GM12864 (cell line): ENCODE results near the gene LRRC4C.

Experiments used
- DNase-seq: peaks from one replicate; pipeline ENCODE4 v3.0.0-alpha.2; 2011; ENCODE audit warnings: low read depth
- H3K4me3 ChIP-seq: 2 replicates; pipeline ENCODE4 v1.5.1; 2011; ENCODE audit warnings: mild to moderate bottlenecking, low read depth, low read length, control low read depth
- CTCF ChIP-seq: IDR thresholded peaks from 2 replicates; pipeline ENCODE4 v1.5.1; 2011; ENCODE audit warnings: low read depth, mild to moderate bottlenecking, moderate library complexity, low read length, control low read depth, inconsistent platforms; ENCODE audit errors: missing control alignments

LRRC4C gene

DNA sequence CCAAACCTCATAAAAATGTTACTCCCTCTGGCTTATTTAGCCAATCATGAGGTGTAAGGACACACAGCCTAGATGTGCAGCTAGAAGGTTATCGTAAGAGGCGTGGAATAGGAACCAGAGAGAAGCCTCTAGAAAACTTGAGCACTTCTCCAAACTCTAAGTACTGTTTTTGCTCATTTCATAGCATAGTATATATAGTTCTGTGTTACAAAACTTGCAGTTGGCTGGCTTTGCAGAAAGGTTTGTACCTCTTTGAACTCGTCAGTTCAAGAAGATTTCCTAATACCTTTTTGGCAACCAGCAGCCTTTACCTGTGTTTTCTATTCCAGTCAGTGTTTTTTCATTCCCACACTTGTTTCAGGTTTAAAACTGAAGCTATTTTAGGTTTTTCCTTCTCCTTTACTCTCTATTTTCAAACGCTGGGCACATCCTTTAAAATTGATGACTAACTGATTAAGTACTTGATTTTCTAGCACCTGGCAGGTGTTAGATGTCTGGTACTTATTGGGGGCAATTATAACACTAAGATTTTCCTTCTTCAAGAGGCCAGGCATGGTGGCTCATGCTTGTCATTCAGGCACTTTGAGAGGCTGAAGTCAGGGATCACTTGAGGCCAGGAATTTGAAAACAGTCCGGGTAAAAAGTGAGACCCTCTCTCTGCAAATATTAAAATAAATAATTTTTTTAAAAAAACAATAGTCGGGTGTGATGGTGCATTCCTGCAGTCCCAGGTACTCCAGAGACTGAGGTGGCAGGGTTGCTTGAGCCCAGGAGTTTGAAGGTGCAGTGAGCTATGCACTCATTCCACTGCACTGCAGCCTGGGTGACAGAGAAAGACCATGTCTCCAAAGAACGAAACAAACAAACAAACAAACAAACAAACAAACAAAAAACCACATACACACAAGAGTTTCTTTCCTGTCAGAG lies 125.2 kb downstream of the LRRC4C start:
- no peak for TF ChIP-seq CTCF
- no peak for DNase-seq
- H3K4me3 ChIP-seq, result no peak overlapping the region

DNA sequence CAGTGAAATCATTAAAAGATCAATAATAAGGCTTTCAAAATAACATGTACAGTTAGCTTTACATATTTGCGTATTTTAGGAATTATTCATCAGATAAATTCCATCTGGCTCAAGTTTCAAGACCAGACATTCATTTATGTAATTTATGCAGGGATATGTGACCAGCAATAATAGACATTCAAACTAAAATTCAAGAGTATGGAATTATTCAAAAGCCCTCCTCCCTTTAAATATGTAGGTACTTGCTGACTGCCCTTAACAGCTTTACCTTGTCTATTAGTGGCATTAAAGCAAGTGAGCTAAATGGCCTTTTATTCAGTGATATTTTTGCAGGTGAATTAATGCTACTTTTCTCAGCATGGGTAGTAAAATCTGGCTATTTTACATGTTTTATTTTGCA lies 126.1 kb downstream of the LRRC4C start:
- no peak for DNase-seq
- H3K4me3 ChIP-seq, result no peak overlapping the region
- TF ChIP-seq CTCF, result no peak

DNA sequence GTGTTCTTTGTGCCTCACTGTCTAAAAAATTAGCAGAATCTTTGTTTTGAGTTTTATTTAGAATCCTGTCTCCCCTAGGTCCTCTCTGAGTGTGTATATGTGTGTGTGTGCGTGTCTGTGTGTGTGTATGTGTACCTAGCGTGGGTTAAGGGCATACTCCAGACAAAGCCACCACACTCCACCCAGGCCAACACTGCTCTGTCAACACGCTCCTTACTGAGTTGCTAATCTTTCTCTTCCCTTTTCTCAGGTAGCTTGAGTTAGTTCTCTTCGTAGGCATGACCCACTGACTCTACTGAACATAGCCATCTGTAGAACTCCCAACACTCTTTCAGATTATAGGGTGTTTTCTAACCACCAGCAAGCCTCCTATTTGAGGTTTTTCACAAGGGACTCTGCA lies 131.1 kb downstream of the LRRC4C start:
- no peak for TF ChIP-seq CTCF

GRCh38 chr11:41323446-41323845 lies 136.0 kb downstream of the LRRC4C start:
- H3K4me3 ChIP-seq, result no peak overlapping the region
- no peak for TF ChIP-seq CTCF
- DNase-seq, result no peak

More for the DNA sequence above, 131.1 kb downstream of the LRRC4C start:
- H3K4me3 ChIP-seq, result no peak overlapping the region
- no peak for DNase-seq

- TF ChIP-seq CTCF, result no peak
- no peak overlapping the region for H3K4me3 ChIP-seq
- no peak for DNase-seq
Measured at GRCh38 chr11:41320653-41321052, 138.8 kb downstream of the LRRC4C start.

GRCh38 chr11:41320238-41320637 lies 139.2 kb downstream of the LRRC4C start:
- no peak for TF ChIP-seq CTCF
- no peak overlapping the region for H3K4me3 ChIP-seq
- DNase-seq, result no peak

GRCh38 chr11:41319434-41319833 lies 140.0 kb downstream of the LRRC4C start:
- no peak overlapping the region for H3K4me3 ChIP-seq
- DNase-seq, result no peak
- no peak for TF ChIP-seq CTCF
